ENCODE data around the gene PPP1R11.

Gene PPP1R11

DNA sequence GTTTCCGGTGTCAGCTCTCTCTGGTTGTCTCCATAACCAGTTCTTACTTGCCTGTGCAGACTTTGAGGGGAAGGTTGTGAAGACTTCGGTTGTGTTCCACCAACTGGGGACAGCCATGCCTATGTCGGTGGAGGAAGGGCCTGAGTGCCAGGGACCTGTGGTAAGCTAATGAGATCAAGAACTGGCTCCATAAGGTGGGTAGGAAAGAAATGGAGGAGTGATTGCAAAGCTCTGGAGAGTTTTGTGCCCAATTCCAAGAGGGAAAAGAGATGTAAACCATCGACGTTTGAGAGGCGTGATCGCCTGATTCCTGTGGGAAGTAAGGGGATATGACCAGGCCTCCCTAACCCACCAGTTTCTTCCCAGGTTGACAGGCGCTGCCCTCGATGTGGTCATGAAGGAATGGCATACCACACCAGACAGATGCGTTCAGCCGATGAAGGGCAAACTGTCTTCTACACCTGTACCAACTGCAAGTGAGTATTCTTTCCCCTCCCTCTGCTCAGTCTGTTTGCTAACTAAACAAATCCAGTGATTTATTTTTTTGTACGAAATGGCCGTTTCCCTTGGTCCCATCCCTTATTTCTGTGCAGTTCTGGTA lies 5.0 kb upstream of the PPP1R11 start:
- no peak for DNase-seq (ENCODE audit: low spot score)

DNA sequence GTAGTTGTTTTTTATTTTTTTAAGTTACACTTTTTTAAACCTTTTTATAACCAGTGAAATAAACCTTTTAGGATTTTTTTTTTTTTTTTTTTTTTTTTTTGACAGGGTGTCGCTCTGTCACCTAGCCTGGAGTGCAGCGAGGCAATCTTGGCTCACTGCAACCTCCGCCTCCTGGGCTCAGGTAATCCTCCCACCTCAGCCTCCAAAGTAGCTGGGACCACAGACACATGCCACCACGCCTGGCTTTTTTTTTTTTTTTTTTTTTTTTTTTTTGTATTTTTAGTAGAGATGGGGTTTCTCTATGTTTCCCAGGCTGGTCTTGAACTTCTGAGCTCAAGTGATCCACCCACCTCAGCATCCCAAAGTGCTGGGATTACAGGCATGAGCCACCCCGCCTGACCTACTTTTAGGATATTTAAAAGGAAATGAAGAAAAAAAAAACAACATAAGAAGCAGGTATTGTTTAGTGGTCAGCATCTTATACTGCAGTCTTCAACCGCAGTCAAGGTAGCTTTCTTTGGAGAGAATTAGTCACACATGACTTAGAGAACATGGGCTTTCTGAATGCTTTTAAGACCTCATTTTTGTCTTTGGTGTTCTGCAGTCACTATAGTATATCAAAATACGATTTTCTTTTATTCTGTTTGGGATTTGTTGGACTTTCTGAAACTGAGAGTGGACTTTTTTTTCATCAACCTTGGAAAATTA lies 4.4 kb upstream of the PPP1R11 start:
- DNase-seq (ENCODE audit: low spot score) = no peak

DNA sequence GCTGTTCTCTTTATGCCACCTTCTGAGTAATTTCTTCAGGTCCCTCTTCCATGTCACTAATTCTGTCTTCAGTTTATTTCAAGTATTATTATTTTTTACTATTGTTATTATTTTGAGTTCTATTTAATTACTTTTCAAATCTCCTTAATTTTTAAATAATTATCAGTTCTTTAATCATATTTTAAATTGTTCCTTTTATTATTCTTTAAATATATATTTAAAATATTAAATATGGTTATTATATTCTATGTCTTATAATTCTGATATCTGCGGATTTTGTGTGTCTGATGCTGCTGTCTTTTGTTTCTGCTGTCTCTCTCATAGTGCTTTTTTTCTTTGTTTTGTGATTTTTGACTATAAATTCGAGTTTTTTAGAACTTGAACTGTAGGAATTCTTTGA lies 3.7 kb upstream of the PPP1R11 start:
- no peak for DNase-seq (ENCODE audit: low spot score)

DNA sequence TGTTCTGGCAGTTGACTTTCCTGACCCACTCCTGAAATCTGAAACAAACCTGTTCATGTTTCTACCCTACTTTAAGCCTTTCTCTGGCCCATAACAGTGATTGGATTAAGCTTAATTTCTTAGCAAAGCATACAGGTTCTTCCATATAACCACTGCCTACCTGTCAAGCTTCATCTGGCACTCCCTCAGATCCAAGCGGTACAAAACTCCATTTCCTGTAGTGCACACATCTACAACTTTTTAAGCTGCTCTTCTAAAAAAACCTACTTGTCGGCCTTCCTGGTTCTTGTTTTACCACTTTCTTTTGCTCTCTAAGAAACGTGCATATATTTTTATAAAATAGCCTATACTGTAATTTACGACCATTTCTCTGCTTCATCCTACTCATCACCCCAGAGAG lies 916 bp upstream of the PPP1R11 start:
- DNase-seq (ENCODE audit: low spot score) = no peak

DNA sequence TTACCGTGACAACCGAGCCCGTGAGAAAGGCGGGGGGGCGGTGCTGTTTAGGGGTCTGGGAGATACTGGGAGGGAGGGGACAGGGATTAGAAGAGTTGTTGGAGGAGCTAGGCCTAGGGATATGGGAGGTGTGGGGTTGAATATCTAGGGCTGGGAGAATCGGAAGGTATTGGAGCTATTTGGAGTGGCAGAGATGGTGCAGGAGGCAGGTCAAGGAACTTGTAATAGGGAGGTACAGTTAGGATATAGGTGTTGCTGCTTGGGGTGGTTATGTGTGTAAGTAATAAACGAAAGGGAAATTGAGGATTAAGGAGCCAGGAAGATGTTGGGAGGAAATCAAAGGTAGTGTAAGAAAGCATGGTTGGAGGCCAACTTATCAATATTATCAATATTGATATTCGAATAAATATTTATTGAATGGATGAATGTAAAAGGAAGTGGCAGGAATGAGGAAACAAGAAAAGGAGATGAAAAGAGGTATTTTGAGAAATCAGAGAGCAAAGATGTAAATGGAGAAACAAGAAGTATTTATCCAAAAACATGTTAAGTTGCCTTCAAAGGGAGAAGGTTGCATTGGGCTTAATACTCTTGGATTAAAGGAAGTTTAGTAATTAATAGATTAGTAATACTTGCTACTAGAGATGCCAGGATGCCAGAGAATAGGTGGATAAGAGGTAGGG lies 602 bp downstream of the PPP1R11 start:
- no peak for DNase-seq (ENCODE audit: low spot score)

DNA sequence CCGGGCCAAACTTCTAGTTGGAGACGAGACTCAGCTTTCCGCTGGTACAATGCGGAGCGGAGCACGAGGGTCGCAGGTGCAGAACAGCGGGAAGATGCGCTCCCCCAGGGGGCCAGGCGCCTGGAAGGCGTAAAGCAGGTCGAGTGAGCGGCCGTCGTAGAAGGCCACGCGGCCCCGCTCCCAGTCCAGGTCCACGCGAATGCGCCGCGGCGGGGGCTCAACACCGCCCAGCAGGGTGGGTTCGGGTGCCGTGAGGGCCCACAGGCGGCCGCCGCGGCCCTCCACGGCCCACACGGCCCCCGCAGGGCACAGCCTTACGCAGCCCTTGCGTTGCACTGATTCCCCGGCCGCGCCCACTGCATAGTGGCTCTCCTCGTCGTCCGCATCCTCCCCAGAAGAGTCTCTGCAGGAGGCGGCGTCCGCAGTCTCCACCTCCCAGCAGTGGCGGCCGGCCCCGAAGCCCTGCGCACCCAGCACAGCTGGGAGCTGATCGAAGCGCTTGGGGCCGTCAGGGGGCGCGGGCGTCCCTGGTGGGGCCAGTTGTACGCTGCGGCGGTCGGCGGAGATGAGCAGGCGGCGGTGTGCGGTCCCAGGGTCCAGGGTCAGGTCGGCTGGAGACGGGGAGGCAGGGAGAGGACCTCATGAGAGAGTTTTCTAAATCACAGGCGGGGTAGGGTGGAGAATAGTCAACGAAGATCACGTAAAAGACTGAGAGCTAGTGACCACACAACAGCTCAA lies 4.3 kb downstream of the PPP1R11 start:
- DNase-seq (ENCODE audit: low spot score) = no peak

DNA sequence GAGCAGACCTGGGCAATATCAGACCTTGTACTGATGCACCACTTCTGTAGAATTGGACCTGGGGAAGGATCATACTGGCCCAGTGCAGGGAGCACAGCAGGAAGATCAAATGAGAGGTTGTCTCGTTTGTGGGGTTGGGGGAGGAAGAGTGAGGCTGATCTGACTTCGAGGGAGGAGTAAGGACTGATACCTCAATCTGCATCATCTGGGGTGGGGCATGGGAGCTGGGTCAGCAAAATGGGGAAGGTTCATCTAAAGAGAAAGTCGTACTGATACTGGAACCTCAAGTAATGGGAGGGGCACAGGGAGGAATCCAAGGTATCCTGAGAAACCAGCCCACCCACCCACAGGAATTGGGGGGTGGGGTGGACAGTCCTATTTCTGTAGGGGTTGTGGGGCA lies 4.9 kb downstream of the PPP1R11 start:
- DNase-seq (ENCODE audit: low spot score) = no peak

DNA sequence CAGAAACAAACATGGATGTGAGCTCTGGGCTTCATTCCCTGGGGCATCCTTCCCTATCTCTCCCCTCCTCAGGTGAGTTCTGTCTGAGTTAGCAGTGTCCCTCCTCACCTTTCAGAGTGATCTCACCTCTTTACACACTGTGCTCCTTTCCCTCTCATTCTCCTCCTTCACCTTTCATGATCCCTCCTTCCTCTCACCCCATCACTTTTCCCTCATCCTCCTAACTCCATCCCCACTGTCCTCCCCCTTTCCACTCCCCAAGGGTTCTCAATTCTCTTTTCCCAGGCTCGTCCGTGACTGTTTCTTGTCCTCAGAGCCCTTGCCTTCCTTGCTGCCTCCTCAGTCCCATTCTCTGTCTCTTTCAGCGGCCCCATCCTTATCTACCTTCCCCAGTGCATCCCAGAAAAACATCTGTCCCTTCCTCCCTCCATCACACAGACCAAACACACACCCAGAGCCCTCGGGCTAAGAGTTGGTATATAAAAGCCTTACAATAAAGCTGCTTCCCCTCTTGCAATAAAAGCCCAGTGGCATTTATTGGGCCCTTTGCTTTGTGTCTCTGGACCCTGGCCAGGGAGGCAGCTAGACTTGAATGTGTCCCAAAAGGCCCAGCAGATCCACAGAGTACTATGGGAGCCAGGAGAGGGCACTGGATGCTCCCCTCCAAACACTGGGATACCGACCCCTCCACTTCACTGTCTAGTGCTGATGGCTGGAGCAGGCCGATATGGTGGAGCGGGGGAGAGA lies 6.7 kb downstream of the PPP1R11 start:
- DNase-seq (ENCODE audit: low spot score) = no peak

DNA sequence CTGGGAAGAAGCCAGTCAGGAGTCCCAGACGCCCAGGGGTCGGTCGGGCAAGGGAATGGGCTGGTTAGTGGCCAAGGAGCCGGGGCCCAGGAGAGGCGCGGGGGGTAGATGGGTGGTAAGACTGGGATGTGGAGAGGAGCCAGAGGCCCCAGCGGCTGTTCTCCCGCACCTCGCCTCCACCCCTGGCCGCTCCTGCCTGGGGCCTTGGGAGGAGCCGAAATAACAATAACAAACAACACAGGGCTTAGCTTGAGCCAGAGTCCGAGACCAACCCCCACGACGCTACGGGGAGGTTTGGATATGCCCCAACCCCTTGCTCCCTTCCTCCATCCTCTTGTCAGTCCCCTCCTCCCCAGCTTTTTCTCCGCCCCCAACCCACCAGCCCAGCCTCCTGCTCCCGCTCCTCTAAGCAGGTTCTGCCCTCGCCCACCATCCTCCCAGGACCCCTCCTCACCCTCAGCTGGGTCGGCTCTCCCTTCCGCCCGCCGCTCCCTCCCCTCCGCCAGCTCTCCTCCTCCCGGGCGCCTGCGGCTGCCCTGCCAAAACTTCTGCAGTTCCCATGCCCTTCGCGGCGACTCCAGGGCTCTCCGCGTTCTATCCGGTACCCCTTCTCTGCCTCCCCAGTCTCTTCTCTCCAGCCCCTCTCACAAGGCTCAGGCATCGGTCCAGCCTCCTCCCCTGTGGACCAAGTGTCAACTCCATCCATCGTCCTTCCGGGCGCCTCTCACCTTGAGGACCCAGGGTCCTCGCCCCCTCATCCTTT lies 7.5 kb downstream of the PPP1R11 start:
- no peak for DNase-seq (ENCODE audit: low spot score)

DNA sequence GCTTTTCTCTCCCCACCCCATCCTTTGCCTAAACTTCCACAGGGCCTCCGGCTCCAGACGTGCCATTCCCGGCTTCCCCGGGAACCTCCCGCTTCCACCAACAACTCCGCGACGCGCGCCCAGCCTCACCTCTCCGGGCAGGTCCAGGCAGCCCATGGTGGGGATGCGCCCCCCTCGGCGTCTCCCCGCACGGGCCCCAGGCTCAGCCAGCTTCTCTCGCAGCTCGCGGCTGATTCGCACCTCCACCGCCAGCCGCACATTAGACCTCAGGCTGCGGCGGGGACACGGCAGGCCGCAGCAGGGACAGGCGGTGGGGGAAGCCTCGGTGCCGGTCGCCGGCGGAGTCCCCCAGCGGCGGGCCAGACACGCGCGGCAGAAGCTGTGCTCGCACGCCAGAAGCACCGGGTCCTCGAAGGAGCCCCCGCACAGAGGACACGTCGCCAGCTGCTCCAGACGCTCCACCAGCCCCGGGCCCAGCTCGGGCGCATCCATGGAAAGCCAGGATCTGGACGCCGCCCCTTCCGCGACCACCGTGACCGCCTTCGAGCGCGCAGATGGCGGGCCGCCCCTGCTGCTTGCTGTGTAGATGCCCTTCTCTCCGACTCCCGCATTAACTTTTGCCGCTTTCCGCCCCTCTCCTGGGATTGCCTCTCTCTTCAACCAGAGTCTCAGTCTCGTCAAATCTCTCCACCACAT lies 8.2 kb downstream of the PPP1R11 start, which contains the start of gene RNF39:
Gene RNF39, minus strand, starts transcription at position 676 of the 696 bp plus-strand sequence. Its CDS starts 184 bp downstream, at position 492.
- no peak for DNase-seq (ENCODE audit: low spot score)

DNA sequence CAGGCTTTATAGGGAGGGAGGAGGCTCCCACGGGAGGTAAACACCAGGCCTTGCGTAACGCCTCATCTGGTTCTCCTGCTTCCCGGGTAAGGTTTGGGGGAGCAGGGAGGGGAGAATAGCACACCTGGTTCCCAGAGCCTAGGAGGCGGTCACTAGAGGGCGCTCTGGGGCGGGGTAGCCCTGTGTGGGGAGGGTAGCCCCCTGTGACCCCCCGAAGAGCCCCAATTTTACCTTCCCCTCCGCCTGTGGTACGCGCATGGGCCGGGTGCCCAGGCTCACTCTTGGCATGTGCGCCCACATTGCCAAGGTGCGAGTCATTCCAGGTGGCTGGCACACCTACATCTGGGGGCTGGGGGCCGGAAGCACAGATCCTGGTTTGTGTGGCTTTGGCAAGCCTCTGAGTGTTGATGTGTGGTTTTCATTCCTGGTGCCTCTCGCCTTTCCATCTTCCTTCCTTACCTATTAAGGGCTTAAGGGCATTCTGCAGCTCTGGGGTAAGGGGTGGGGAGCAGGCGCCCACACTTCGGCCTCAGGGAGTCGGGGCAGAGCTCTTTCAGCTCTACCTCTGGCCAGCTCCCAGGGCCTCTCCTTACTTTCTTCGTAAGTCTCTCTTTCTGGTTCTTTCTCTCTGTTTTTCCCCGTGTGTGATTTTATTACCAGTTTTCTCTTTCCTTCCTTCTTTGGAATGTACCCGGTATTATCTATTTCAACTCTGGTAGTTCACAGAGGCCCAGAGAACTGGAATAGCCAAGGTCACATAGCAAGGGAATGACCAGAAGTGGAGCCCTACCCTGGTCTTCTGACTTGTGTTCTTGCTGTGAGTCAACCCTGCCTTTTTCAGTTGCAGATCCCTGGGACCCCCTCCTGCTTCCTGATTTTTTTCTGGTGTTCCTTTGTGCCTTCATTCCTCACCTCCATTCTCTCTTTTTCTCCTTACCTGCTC lies 9.1 kb downstream of the PPP1R11 start:
- no peak for DNase-seq (ENCODE audit: low spot score)

DNA sequence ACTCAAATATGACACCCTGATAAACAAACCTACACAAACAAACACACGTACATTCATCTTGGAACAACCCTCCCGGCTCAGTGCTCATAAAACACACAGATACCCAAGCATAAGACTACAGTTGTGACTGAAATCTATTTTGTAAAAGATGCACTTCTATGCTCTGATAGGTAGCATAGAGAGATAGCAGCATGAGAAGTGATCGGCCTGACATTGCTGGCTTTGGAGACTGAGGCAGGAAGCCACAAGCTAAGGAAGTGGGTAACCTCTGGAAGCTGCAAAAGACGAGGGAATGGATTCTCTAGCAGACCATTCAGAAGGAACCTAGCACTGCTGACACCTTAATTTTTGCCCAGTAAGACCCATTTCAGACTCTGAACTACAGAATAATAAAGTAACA lies 10.2 kb downstream of the PPP1R11 start:
- no peak for DNase-seq (ENCODE audit: low spot score)

DNA sequence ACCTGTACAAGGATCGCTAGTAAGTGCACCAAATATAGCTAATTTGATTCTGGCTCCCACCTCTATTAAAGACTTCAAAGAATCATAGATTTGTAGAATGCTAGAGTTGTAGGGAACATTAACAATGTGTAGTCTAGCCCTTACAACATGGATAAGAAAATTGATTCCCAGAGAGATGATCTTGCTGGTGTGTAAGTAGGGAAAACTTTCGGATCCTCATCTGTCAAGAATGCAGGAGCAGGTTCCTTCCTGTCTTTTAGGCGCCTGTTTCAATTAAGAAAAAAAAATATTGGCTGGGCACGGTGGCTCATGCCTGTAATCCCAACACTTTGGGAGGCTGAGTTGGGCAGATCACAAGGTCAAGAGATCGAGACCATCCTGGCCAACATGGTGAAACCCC lies 20.9 kb downstream of the PPP1R11 start:
- DNase-seq (ENCODE audit: low spot score) = no peak

DNA sequence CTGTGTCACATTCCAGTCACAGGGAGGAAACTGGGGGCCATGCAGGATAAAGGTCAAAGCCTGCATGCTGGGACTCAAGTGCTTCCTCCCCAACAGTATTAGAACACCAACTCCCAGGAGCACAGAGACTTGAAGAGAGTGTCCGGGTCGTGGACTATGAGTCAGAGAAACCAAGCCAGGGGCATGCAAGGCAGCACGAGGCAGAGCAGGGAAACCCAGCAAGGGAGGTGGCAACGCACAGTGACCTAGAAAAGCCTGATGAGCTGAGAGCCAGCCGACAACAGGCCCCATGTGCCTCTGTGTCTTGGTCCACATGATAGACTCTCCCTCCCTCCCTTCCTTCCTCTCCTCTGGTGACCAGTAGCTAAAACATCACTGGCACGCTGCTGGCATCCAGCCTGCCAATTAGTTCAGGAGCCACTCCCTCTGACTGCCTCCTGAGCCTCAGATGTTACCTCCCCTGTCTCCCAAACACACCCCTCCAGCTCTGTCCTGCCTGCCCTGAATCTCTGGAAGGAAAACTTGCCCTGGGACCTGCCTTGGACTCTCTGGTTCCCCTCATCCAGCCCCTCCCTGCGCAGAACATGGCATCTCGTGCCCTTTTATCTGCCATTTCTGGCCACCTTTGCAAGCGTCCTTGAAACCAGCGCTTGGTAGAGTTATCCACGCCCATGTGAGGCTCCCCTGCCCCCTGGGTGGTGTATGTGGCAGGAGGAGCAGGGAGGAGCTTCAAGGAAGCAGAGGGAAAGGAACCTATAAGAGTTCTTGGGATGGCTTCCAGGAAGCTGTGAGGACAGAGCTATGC lies 24.8 kb downstream of the PPP1R11 start:
- DNase-seq (ENCODE audit: low spot score) = no peak

DNA sequence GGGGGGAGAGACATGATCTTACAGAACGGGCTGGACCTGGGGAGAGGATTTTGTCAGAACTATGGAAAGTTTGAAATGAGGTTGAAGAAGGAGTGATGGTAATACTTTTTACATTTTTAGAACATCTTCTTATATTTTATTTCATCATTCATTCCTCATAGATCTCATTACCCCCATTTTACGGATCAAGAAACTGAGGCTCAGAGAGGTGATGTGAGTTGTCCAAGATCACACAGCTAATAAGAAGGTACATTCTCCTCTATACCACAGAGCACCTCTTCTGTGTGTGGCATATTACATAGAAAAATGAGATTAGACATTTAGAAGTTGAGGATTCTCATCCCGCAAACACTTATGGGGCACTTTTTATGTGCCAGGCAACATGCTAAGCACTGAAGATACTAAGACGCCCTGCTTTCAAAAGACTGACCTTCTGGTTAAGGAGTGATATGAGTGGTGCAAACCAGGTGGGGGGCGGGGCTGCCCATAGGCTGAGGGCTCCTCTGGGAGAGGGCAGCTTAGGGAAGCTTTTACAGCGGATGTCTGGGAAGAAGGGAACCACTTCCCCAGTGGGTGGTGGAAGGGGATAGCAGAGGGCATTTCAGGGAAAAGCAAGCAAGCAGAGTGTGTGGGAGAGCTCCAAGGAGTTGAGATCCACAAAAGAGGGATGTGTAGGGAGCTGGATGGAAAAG lies 26.0 kb downstream of the PPP1R11 start:
- DNase-seq (ENCODE audit: low spot score) = no peak

DNA sequence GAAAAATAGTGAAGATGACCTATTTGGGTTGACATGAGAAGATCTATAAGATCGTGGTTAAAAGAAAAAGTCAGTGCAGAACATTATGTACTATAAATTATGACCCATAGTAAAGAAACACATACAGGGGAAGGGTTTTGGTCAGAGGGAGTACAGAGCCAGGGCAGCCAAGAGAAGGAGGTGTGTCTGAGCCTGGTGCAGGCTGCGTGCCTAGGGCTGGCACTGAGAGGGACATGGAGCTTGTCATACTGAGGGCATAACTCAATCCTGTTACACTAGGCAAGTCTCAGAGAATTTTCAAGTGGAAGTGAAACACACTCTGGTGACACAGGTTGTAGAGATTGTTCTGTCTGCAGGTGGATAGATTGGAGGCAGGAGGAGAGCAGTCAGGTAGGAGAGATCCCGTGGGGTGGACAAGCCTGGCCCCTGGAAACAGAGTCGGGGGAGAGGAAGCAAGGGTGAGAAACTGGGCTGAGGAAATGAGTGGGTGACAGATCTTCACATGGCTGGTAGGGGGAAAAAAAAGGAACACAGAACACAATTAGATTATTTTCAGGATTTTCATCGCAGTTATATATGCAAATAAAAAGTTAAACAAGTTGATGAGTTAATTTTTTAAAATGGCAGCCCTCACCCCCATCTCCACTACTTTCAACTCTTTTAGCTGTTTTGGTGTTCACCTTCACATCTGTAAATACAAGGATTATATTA lies 27.1 kb downstream of the PPP1R11 start:
- DNase-seq (ENCODE audit: low spot score) = no peak

DNA sequence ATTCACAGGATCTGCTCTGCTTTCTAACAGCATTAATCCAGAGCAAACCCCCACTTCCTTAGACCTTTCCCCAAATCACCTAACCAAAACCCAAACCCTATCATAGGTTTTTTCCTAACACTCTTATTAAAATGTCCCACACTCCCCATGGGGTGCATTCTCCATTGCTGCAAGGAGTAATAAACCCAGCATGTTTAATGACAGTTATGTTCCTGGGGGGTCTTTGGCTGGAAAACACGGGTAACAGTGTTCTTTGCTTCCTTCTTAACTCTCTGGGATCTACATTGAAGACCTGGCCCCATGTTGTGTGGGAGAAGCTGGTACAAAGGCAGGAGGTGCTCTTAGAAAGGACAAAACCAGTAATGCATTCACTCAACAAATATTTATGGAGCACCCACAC lies 29.8 kb downstream of the PPP1R11 start:
- DNase-seq (ENCODE audit: low spot score) = no peak
